Tibial artery (tissue), 4 donors: ENCODE measurements around the gene TPTE2.

ENCODE experiments used
- DNase-seq, 2 donors: peaks; one replicate each; pipeline ENCODE4 v3.0.0-alpha.2; 2019
- H3K27ac ChIP-seq, 2 donors: fragments of 200-600 bp; sonication (generic) in 1 of 2; 1 replicate in 1 of 2; 2 replicates in 1 of 2; pipeline ENCODE4 v1.5.1; 2018 to 2019; ENCODE audit warnings: mild to moderate bottlenecking in 1 of 2
- H3K27me3 ChIP-seq, 2 donors: fragments of 200-600 bp; sonication (generic) in 1 of 2; one replicate each; pipeline versions ENCODE4 v1.5.1 to v1.6.0; 2016 to 2019
- H3K36me3 ChIP-seq, 3 donors: fragments of 200-600 bp; sonication (generic) in 2 of 3; one replicate each; pipeline ENCODE4 v1.5.1; 2016 to 2019; ENCODE audit warnings: mild to moderate bottlenecking in 2 of 3
- H3K4me1 ChIP-seq, 4 donors: fragments of 200-600 bp; sonication (generic) in 2 of 4; 1 replicate in 3 of 4; 2 replicates in 1 of 4; pipeline ENCODE4 v1.5.1; 2016 to 2019
- H3K4me3 ChIP-seq, 2 donors: fragments of 200-600 bp; sonication (generic) in 1 of 2; 1 replicate in 1 of 2; 2 replicates in 1 of 2; pipeline ENCODE4 v1.5.1; 2018 to 2019; ENCODE audit warnings: mild to moderate bottlenecking in 2 of 2
- H3K9me3 ChIP-seq, 3 donors: fragments of 200-600 bp; sonication (generic) in 1 of 3; one replicate each; pipeline ENCODE4 v1.5.1; 2016 to 2019
- CTCF ChIP-seq, 2 experiments: fragments of 200-600 bp in 1 of 2; fragments of 450-650 bp in 1 of 2; IDR thresholded peaks; one replicate each; pipeline ENCODE4 v1.5.1; 2017 to 2019; ENCODE audit warnings: antibody characterized with exemption in 2 of 2, mild to moderate bottlenecking in 1 of 2, moderate library complexity in 1 of 2
- intact Hi-C: fragments of 100-400 bp; cut with DNase I; formaldehyde crosslinking; loops from one replicate; pipeline ENCODE4 v1.15.0; 2023; ENCODE audit warnings: low total_unique reads

The TPTE2 gene

GRCh38 chr13:19601749-19602725 lies 40.7 kb upstream of the TPTE2 start:
- Histone ChIP-seq H3K4me3 (peak overlapping the region; percentile 51 to 65), H3K36me3 (no peaks in the 10 kb centered on the region), H3K4me1 (peaks cover 0 to 15% (median 10%) of the 10 kb centered on the region in 4 donors), H3K9me3 (no peaks in the 10 kb centered on the region), H3K27me3 (peaks cover 0 to 20% of the 10 kb centered on the region in 2 donors), H3K27ac (no peak overlapping the region)
- intact Hi-C loops, result no loop called here
- no peak for DNase-seq
- TF ChIP-seq CTCF (IDR thresholded peaks at IDR 0.05), result no peak

- Histone ChIP-seq H3K27me3 (peaks cover 0 to 12% of the 10 kb centered on the region in 2 donors), H3K27ac (no peak overlapping the region)
- TF ChIP-seq CTCF (IDR thresholded peaks at IDR 0.05), result no peak
These were observed 36.2 kb upstream of the TPTE2 start for GRCh38 chr13:19597523-19597922.

GRCh38 chr13:19596960-19597361 lies 35.6 kb upstream of the TPTE2 start:
- Histone ChIP-seq H3K36me3 (no peaks in the 10 kb centered on the region), H3K27me3 (peaks cover 0 to 12% of the 10 kb centered on the region in 2 donors), H3K9me3 (no peaks in the 10 kb centered on the region), H3K4me3 (no peak overlapping the region), H3K27ac (no peak overlapping the region), H3K4me1 (peaks cover 0 to 6% (median 5%) of the 10 kb centered on the region in 4 donors)
- intact Hi-C loops, result no loop called here
- no peak for TF ChIP-seq CTCF (IDR thresholded peaks at IDR 0.05)
- DNase-seq, result no peak

More at GRCh38 chr13:19597523-19597922, 36.2 kb upstream of the TPTE2 start:
- Histone ChIP-seq H3K36me3 (no peaks in the 10 kb centered on the region), H3K4me1 (peaks cover 0 to 11% (median 8%) of the 10 kb centered on the region in 4 donors), H3K4me3 (no peak overlapping the region), H3K9me3 (no peaks in the 10 kb centered on the region)
- no peak for DNase-seq
- intact Hi-C loops, result no loop called here

- DNase-seq, result no peak
- no peak for TF ChIP-seq CTCF (IDR thresholded peaks at IDR 0.05)
- H3K4me3 ChIP-seq, result no peak overlapping the region
- H3K27me3 ChIP-seq, result peaks cover 0 to 5% of the 10 kb centered on the region in 2 donors
- no peaks in the 10 kb centered on the region for H3K9me3 ChIP-seq
- intact Hi-C loops, result no loop called here
- H3K4me1 ChIP-seq, result no peaks in the 10 kb centered on the region
- no peaks in the 10 kb centered on the region for H3K36me3 ChIP-seq
- no peak overlapping the region for H3K27ac ChIP-seq
These were observed 34.8 kb upstream of the TPTE2 start for GRCh38 chr13:19596086-19596485.

- no peaks in the 10 kb centered on the region for H3K36me3 ChIP-seq
- no peak for TF ChIP-seq CTCF (IDR thresholded peaks at IDR 0.05)
- intact Hi-C loops, result no loop called here
- no peaks in the 10 kb centered on the region for H3K9me3 ChIP-seq
- DNase-seq, result no peak
- no peaks in the 10 kb centered on the region for H3K27me3 ChIP-seq
- no peaks in the 10 kb centered on the region for H3K4me1 ChIP-seq
- no peak overlapping the region for H3K27ac ChIP-seq
- H3K4me3 ChIP-seq, result no peak overlapping the region
These were observed 31.4 kb upstream of the TPTE2 start for GRCh38 chr13:19592657-19593180.
